HepG2 (cell line): ENCODE measurements around the gene TMED9. TPM values are rescaled to one million over a fixed set of nuclear protein-coding genes. Genes with fewer than 3 reads are reported as not detected.

ENCODE experiments used
- ATF4 ChIP-seq, 2 experiments: fragments of 450-650 bp in 1 of 2; sonication (generic) in 1 of 2; formaldehyde crosslinking; IDR thresholded peaks; 2 replicates each; pipeline versions ENCODE4 v1.5.0 to v1.8.0; 2020 to 2022; ENCODE audit warnings: mild to moderate bottlenecking in 1 of 2, missing genetic modification reagents in 1 of 2
- BRCA1 ChIP-seq: sonication (generic); formaldehyde crosslinking; IDR thresholded peaks from 2 replicates; pipeline ENCODE4 v1.4.0; 2020; ENCODE audit warnings: missing genetic modification reagents
- E2F1 ChIP-seq: sonication (generic); formaldehyde crosslinking; IDR thresholded peaks from 2 replicates; pipeline ENCODE4 v1.5.0; 2020; ENCODE audit warnings: missing genetic modification reagents
- FOXM1 ChIP-seq: sonication (generic); formaldehyde crosslinking; IDR thresholded peaks from 2 replicates; pipeline ENCODE4 v1.5.0; 2020; ENCODE audit warnings: missing genetic modification reagents
- LBX2 ChIP-seq: sonication (generic); formaldehyde crosslinking; IDR thresholded peaks from 2 replicates; pipeline ENCODE4 v1.5.0; 2020; ENCODE audit warnings: missing genetic modification reagents, mild to moderate bottlenecking, borderline replicate concordance
- MIXL1 ChIP-seq: IDR thresholded peaks from 2 replicates; pipeline ENCODE4 v1.6.1; 2016
- MTA3 ChIP-seq: sonication (generic); formaldehyde crosslinking; IDR thresholded peaks from 2 replicates; pipeline ENCODE4 v1.4.0; 2020; ENCODE audit warnings: missing genetic modification reagents
- MXI1 ChIP-seq: IDR thresholded peaks from 3 replicates; pipeline ENCODE4 v1.6.1; 2012; ENCODE audit warnings: low read depth, low read length, inconsistent platforms, borderline replicate concordance
- SNRNP70 ChIP-seq: fragments of 200-400 bp; formaldehyde crosslinking; IDR thresholded peaks from 2 replicates; pipeline ENCODE4 v1.6.1; 2017; ENCODE audit warnings: mild to moderate bottlenecking, low read depth, low read length, moderate library complexity
- TCF7 ChIP-seq: sonication (generic); IDR thresholded peaks from 2 replicates; pipeline ENCODE4 v1.6.1; 2016; ENCODE audit warnings: antibody characterized with exemption, low read depth
- ZBTB10 ChIP-seq: sonication (generic); formaldehyde crosslinking; IDR thresholded peaks from 2 replicates; pipeline ENCODE4 v1.4.0; 2020; ENCODE audit warnings: missing genetic modification reagents, borderline replicate concordance
- ZBTB34 ChIP-seq: sonication (generic); formaldehyde crosslinking; IDR thresholded peaks from 2 replicates; pipeline ENCODE4 v1.8.0; 2022; ENCODE audit warnings: mild to moderate bottlenecking, missing genetic modification reagents
- ZMYM3 ChIP-seq: sonication (generic); formaldehyde crosslinking; IDR thresholded peaks from 2 replicates; pipeline ENCODE4 v1.5.1; 2020; ENCODE audit warnings: mild to moderate bottlenecking, missing genetic modification reagents
- ZNF256 ChIP-seq: sonication (generic); formaldehyde crosslinking; conservative IDR thresholded peaks from 2 replicates; pipeline ENCODE4 v1.4.0; 2020; ENCODE audit warnings: missing genetic modification reagents
- ZNF326 ChIP-seq: sonication (generic); formaldehyde crosslinking; IDR thresholded peaks from 2 replicates; pipeline ENCODE4 v1.4.0; 2020; ENCODE audit warnings: missing genetic modification reagents, borderline replicate concordance
- ZNF335 ChIP-seq: sonication (generic); formaldehyde crosslinking; IDR thresholded peaks from 2 replicates; pipeline ENCODE4 v1.4.0; 2020; ENCODE audit warnings: missing genetic modification reagents
- polyA plus RNA-seq, 8 experiments: library from polyadenylated mRNA; depleted of rRNA in 3 of 8; stranded (reverse) in 7 of 8; unstranded in 1 of 8; fragments of >200 nt; fragmentation: Illumina TruSeq in 4 of 8; extraction: Trizol in 4 of 8; gene quantifications; 2 replicates each; pipeline versions ENCODE4 v1.2.1 to v1.2.3, GENCODE V29; 2011 to 2016; ENCODE audit warnings: low read depth in 4 of 8, missing spikeins in 1 of 8, mixed read lengths in 1 of 8; ENCODE audit not compliant: insufficient read depth in 1 of 8
- total RNA-seq, 5 experiments: library from RNA; depleted of rRNA; stranded (reverse); fragments of >200 nt; fragmentation: Illumina TruSeq; extraction: Trizol; gene quantifications; 2 replicates each; pipeline ENCODE4 v1.2.3, GENCODE V29; 2016; ENCODE audit warnings: low read depth in 1 of 5
- TF ChIP-seq, protein P1 (sequence below): sonication (generic); formaldehyde crosslinking; conservative IDR thresholded peaks from 2 replicates; pipeline ENCODE4 v1.8.0; 2022; ENCODE audit warnings: mild to moderate bottlenecking, moderate library complexity, missing genetic modification reagents
- TF ChIP-seq, protein P2 (sequence below): sonication (generic); formaldehyde crosslinking; conservative IDR thresholded peaks from 2 replicates; pipeline ENCODE4 v1.4.0; 2020; ENCODE audit warnings: missing genetic modification reagents

TMED9 gene
- total and polyA plus RNA-seq, 2 of the 13 experiments (the other 11 are each of a cell fraction or from before 2014, with no cell fraction given): 161 to 350 TPM

GRCh38 chr5:177599731-177600507, 7.9 kb downstream of the TMED9 start, which contains the start of gene B4GALT7 (continued):
- TF ChIP-seq E2F1: no peak
- TF ChIP-seq MXI1: no peak; the same call in 2 of the 3 replicates
- no peak for TF ChIP-seq FOXM1
- no peak for TF ChIP-seq ZBTB34
- TF ChIP-seq, protein P1, sequence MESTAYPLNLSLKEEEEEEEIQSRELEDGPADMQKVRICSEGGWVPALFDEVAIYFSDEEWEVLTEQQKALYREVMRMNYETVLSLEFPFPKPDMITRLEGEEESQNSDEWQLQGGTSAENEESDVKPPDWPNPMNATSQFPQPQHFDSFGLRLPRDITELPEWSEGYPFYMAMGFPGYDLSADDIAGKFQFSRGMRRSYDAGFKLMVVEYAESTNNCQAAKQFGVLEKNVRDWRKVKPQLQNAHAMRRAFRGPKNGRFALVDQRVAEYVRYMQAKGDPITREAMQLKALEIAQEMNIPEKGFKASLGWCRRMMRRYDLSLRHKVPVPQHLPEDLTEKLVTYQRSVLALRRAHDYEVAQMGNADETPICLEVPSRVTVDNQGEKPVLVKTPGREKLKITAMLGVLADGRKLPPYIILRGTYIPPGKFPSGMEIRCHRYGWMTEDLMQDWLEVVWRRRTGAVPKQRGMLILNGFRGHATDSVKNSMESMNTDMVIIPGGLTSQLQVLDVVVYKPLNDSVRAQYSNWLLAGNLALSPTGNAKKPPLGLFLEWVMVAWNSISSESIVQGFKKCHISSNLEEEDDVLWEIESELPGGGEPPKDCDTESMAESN (CRISPR knock-in tag): 0 out of 2 replicates have a peak, but pooled peaks have one; percentile 50
- TF ChIP-seq SNRNP70: no peak
- TF ChIP-seq ZMYM3 (CRISPR knock-in tag): no peak; the same call in 1 of the 2 replicates
- TF ChIP-seq ZBTB10 (CRISPR knock-in tag): peak; percentile 63; the same call in 1 of the 2 replicates
- TF ChIP-seq ZNF326 (CRISPR knock-in tag): no peak
- TF ChIP-seq MTA3: no peak
- TF ChIP-seq TCF7: no peak
- no peak for TF ChIP-seq BRCA1 (CRISPR knock-in tag)
- no peak for TF ChIP-seq ATF4 (CRISPR knock-in tag; IDR thresholded peaks at IDR 0.05)
- TF ChIP-seq ZNF256 (CRISPR knock-in tag): no peak
- TF ChIP-seq LBX2: peak; percentile 49
- TF ChIP-seq MIXL1 (CRISPR knock-in tag): 0 out of 2 replicates have a peak, but pooled peaks have one; percentile 51
- no peak for TF ChIP-seq ZNF335 (CRISPR knock-in tag)
- TF ChIP-seq, protein P2, sequence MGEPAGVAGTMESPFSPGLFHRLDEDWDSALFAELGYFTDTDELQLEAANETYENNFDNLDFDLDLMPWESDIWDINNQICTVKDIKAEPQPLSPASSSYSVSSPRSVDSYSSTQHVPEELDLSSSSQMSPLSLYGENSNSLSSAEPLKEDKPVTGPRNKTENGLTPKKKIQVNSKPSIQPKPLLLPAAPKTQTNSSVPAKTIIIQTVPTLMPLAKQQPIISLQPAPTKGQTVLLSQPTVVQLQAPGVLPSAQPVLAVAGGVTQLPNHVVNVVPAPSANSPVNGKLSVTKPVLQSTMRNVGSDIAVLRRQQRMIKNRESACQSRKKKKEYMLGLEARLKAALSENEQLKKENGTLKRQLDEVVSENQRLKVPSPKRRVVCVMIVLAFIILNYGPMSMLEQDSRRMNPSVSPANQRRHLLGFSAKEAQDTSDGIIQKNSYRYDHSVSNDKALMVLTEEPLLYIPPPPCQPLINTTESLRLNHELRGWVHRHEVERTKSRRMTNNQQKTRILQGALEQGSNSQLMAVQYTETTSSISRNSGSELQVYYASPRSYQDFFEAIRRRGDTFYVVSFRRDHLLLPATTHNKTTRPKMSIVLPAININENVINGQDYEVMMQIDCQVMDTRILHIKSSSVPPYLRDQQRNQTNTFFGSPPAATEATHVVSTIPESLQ: 0 out of 2 replicates have a peak, but pooled peaks have one; percentile 44
